ENCODE results near the gene ENKD1.

GRCh38 chr16:67663877-67664222 is 2.7 kb downstream of the ENKD1 start:
- TF ChIP-seq POLR2AphosphoS5 (IDR thresholded peaks at IDR 0.05), result no peak
- no peak for TF ChIP-seq CTCF (IDR thresholded peaks at IDR 0.05)

Data from prostate gland (tissue), 2 donors.